Ovary (tissue), 3 donors: Measurements from ENCODE around the gene PCDHGB7.
"Not testable (repeated sequence)": the region's sequence is repeated elsewhere in the genome, so short reads cannot be mapped to it uniquely, and the experiment has no call there.

Source experiments
- POLR2A ChIP-seq: fragments of 450-650 bp; IDR thresholded peaks from one replicate; pipeline ENCODE4 v1.6.1; 2017; ENCODE audit warnings: antibody characterized with exemption, mild to moderate bottlenecking, moderate library complexity
- TF ChIP-seq, protein P1 (sequence below), 3 donors: fragments of 450-650 bp in 2 of 3; fragments of 200-600 bp in 1 of 3; IDR thresholded peaks; one replicate each; pipeline versions ENCODE4 v1.5.1 to v1.8.0; 2016 to 2022; ENCODE audit warnings: antibody characterized with exemption in 3 of 3, mild to moderate bottlenecking in 1 of 3
- donor health status: DM: no; HTN: no; CAD: no.

DNA sequence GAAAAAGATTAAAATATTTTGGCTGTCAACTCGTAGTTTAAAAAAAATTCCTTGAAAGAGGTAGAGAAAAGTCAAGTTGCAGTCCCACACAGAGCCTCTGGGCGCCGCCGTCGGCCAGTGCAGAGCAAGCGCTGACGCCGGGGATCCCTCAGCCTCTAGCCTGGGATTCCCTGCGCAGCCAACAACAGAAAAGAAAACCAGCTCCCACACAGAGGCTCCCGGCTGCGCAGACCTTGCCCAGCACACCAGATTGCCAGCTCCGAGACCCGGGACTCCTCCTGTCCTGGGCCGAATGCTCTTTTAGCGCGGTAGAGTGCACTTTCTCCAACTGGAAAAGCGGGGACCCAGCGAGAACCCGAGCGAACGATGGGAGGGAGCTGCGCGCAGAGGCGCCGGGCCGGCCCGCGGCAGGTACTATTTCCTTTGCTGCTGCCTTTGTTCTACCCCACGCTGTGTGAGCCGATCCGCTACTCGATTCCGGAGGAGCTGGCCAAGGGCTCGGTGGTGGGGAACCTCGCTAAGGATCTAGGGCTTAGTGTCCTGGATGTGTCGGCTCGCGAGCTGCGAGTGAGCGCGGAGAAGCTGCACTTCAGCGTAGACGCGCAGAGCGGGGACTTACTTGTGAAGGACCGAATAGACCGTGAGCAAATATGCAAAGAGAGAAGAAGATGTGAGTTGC is at the start of gene PCDHGB7:
- TF ChIP-seq, protein P1, sequence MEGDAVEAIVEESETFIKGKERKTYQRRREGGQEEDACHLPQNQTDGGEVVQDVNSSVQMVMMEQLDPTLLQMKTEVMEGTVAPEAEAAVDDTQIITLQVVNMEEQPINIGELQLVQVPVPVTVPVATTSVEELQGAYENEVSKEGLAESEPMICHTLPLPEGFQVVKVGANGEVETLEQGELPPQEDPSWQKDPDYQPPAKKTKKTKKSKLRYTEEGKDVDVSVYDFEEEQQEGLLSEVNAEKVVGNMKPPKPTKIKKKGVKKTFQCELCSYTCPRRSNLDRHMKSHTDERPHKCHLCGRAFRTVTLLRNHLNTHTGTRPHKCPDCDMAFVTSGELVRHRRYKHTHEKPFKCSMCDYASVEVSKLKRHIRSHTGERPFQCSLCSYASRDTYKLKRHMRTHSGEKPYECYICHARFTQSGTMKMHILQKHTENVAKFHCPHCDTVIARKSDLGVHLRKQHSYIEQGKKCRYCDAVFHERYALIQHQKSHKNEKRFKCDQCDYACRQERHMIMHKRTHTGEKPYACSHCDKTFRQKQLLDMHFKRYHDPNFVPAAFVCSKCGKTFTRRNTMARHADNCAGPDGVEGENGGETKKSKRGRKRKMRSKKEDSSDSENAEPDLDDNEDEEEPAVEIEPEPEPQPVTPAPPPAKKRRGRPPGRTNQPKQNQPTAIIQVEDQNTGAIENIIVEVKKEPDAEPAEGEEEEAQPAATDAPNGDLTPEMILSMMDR (IDR thresholded peaks at IDR 0.05): peak in 1 of 3 donors; percentile 42
- TF ChIP-seq POLR2A: not testable (repeated sequence)
